ENCODE data around the gene SLC4A2. TPM values are rescaled to one million over a fixed set of nuclear protein-coding genes. Genes with fewer than 3 reads are reported as not detected.

SLC4A2 gene
- total RNA-seq, 1 donor, result 61.5 TPM

GRCh38 chr7:151032936-151033863 is 26.2 kb upstream of the SLC4A2 start:
- TF ChIP-seq CTCF (IDR thresholded peaks at IDR 0.05; ENCODE audit: extremely low read depth, low read depth, low read length), result no peak
- Histone ChIP-seq H3K4me3 (ENCODE audit: insufficient read depth, low read length) (no peak overlapping the region), H3K27me3 (ENCODE audit: insufficient read depth, low read length) (no peaks in the 10 kb centered on the region), H2AFZ (ENCODE audit: low read length) (no peak overlapping the region), H3K9me3 (ENCODE audit: low read depth, low read length) (no peaks in the 10 kb centered on the region), H3K79me2 (ENCODE audit: insufficient read depth, low read length) (peaks cover 14% of the 10 kb centered on the region), H3K4me1 (ENCODE audit: insufficient read depth, low read length) (peaks cover 2% of the 10 kb centered on the region), H3K27ac (ENCODE audit: low read depth, low read length) (no peak overlapping the region), H3K4me2 (ENCODE audit: insufficient read depth, low read length) (no peak overlapping the region), H3K36me3 (ENCODE audit: insufficient read depth, low read length) (peaks cover 26% of the 10 kb centered on the region), H4K20me1 (ENCODE audit: insufficient read depth, low read length) (no peaks in the 10 kb centered on the region)
- no peak for DNase-seq (ENCODE audit: insufficient read length, low spot score, missing footprints)

GRCh38 chr7:151033864-151034249 is 25.5 kb upstream of the SLC4A2 start:
- Histone ChIP-seq H3K4me1 (ENCODE audit: insufficient read depth, low read length) (peaks cover 8% of the 10 kb centered on the region), H3K79me2 (ENCODE audit: insufficient read depth, low read length) (peaks cover 14% of the 10 kb centered on the region), H3K27me3 (ENCODE audit: insufficient read depth, low read length) (no peaks in the 10 kb centered on the region), H2AFZ (ENCODE audit: low read length) (no peak overlapping the region), H3K4me2 (ENCODE audit: insufficient read depth, low read length) (no peak overlapping the region), H3K4me3 (ENCODE audit: insufficient read depth, low read length) (no peak overlapping the region), H3K36me3 (ENCODE audit: insufficient read depth, low read length) (peaks cover 26% of the 10 kb centered on the region), H3K27ac (ENCODE audit: low read depth, low read length) (no peak overlapping the region), H4K20me1 (ENCODE audit: insufficient read depth, low read length) (no peaks in the 10 kb centered on the region), H3K9me3 (ENCODE audit: low read depth, low read length) (no peaks in the 10 kb centered on the region)
- TF ChIP-seq CTCF (IDR thresholded peaks at IDR 0.05; ENCODE audit: extremely low read depth, low read depth, low read length), result no peak
- DNase-seq (ENCODE audit: insufficient read length, low spot score, missing footprints), result no peak

- Histone ChIP-seq H4K20me1 (ENCODE audit: insufficient read depth, low read length) (no peaks in the 10 kb centered on the region), H3K27me3 (ENCODE audit: insufficient read depth, low read length) (no peaks in the 10 kb centered on the region), H3K4me3 (ENCODE audit: insufficient read depth, low read length) (no peak overlapping the region), H3K9me3 (ENCODE audit: low read depth, low read length) (no peaks in the 10 kb centered on the region), H3K4me1 (ENCODE audit: insufficient read depth, low read length) (peaks cover 12% of the 10 kb centered on the region), H3K4me2 (ENCODE audit: insufficient read depth, low read length) (no peak overlapping the region), H3K27ac (ENCODE audit: low read depth, low read length) (no peak overlapping the region), H2AFZ (ENCODE audit: low read length) (no peak overlapping the region), H3K36me3 (ENCODE audit: insufficient read depth, low read length) (peaks cover 26% of the 10 kb centered on the region), H3K79me2 (ENCODE audit: insufficient read depth, low read length) (peaks cover 12% of the 10 kb centered on the region)
- no peak for DNase-seq (ENCODE audit: insufficient read length, low spot score, missing footprints)
- TF ChIP-seq CTCF (IDR thresholded peaks at IDR 0.05; ENCODE audit: extremely low read depth, low read depth, low read length), result no peak
These were observed 24.9 kb upstream of the SLC4A2 start for GRCh38 chr7:151034312-151035025.

Measured in osteoblast (primary cell).